Mucosa of rectum (tissue), 2 donors: ENCODE results near the gene SLC1A3.

Source experiments
- H3K27ac ChIP-seq, 2 donors: one replicate each; pipeline ENCODE4 v1.7.0; 2013; ENCODE audit warnings: inconsistent platforms in 2 of 2, low read depth in 2 of 2, low read length in 2 of 2
- H3K27me3 ChIP-seq, 2 donors: one replicate each; pipeline ENCODE4 v1.7.0; 2013; ENCODE audit warnings: low read length in 2 of 2; ENCODE audit not compliant: control insufficient read depth in 2 of 2, insufficient read depth in 2 of 2
- H3K36me3 ChIP-seq, 2 donors: one replicate each; pipeline ENCODE4 v1.7.0; 2013; ENCODE audit warnings: low read length in 2 of 2; ENCODE audit not compliant: control insufficient read depth in 2 of 2, insufficient read depth in 2 of 2
- H3K4me1 ChIP-seq, 2 donors: one replicate each; pipeline ENCODE4 v1.7.0; 2013; ENCODE audit warnings: low read length in 2 of 2, mild to moderate bottlenecking in 1 of 2; ENCODE audit not compliant: control insufficient read depth in 2 of 2, insufficient read depth in 2 of 2
- H3K4me3 ChIP-seq, 2 donors: one replicate each; pipeline ENCODE4 v1.7.0; 2013; ENCODE audit warnings: low read length in 2 of 2
- H3K9ac ChIP-seq, 2 donors: one replicate each; pipeline ENCODE4 v1.7.0; 2013; ENCODE audit warnings: low read length in 2 of 2, low read depth in 1 of 2, mild to moderate bottlenecking in 1 of 2
- H3K9me3 ChIP-seq, 2 donors: one replicate each; pipeline ENCODE4 v1.7.0; 2013; ENCODE audit warnings: low read length in 2 of 2; ENCODE audit not compliant: control insufficient read depth in 2 of 2
- donor health status: healthy.
- donor health status: Normal muscosa, but diverticular disease.

The SLC1A3 gene

DNA sequence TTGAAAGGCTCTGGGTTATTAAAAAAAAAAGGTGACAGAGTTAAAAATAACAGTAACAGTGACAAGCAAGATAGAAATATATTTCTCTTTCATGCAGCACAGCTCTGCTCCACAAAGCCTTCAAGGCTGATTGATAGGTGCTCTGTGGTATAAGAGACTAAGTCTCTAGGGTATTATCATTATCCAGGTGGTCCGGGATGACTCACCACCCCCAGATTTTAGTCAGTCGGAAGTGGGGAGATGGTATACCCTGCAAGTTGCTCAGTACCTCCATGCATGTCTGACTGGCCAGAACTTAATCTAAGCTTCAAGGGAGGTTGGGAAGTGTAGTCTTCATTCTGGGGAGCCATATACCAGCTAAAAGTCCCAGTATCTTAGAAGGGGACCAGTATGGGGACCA, 76.1 kb downstream of the SLC1A3 start:
- Histone ChIP-seq H3K4me1 (no peaks in the 10 kb centered on the region), H3K9ac (no peak overlapping the region), H3K4me3 (no peak overlapping the region), H3K36me3 (no peaks in the 10 kb centered on the region), H3K27ac (no peak overlapping the region), H3K27me3 (no peaks in the 10 kb centered on the region), H3K9me3 (no peaks in the 10 kb centered on the region)

DNA sequence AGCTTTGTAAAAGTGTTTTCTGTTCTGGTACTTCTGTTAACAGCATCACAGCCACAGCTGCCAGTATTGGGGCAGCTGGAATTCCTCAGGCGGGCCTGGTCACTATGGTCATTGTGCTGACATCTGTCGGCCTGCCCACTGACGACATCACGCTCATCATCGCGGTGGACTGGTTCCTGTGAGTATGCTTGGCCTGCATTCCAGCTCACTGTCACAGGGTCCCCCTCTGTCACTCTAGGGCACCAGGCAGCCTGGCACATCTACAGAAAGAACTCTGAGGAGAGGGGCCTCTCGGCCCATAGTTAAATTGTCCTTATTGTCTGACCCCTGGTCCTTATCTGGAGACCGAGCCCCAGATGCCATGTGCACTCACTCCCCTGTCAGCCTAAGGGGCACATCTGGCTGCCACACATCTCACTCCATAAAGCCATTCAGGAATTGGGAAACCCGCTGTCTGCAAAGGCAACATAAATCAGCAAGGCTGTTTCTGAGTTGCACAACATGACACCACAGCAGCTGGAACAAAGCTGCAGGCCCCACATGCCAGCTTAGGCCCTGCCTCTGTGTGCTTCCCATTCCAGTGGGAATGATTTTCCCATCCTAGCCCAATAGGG, 77.5 kb downstream of the SLC1A3 start:
- Histone ChIP-seq H3K4me1 (no peaks in the 10 kb centered on the region), H3K36me3 (no peaks in the 10 kb centered on the region), H3K9me3 (no peaks in the 10 kb centered on the region), H3K27ac (no peak overlapping the region), H3K27me3 (no peaks in the 10 kb centered on the region), H3K9ac (no peak overlapping the region), H3K4me3 (no peak overlapping the region)

DNA sequence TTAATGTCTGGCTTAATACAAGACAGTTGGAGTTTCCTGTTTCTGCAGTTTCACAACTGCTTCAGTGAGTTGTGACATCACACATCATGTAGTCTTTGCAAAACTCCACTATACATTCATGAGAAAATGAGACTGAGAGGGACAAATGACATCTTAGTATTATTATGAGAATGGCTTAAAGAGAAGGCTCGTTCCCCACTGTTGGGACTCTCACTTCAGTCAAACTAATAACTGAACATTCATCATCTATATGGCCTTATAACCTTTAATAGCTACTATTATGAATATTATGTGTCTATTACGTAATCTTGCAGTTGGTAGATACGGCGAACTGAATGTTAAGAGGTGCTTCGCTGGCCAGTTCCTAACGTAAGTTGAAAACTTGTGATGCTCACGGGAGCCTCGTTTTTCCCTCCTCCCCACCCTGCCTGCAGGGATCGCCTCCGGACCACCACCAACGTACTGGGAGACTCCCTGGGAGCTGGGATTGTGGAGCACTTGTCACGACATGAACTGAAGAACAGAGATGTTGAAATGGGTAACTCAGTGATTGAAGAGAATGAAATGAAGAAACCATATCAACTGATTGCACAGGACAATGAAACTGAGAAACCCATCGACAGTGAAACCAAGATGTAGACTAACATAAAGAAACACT, 79.4 kb downstream of the SLC1A3 start:
- H3K9ac ChIP-seq, result no peak overlapping the region
- no peak overlapping the region for H3K4me3 ChIP-seq
- H3K9me3 ChIP-seq, result no peaks in the 10 kb centered on the region
- peaks cover 3 to 5% of the 10 kb centered on the region in 2 donors for H3K4me1 ChIP-seq
- H3K27ac ChIP-seq, result no peak overlapping the region
- H3K27me3 ChIP-seq, result peaks cover 0 to 2% of the 10 kb centered on the region in 2 donors
- H3K36me3 ChIP-seq, result no peaks in the 10 kb centered on the region

DNA sequence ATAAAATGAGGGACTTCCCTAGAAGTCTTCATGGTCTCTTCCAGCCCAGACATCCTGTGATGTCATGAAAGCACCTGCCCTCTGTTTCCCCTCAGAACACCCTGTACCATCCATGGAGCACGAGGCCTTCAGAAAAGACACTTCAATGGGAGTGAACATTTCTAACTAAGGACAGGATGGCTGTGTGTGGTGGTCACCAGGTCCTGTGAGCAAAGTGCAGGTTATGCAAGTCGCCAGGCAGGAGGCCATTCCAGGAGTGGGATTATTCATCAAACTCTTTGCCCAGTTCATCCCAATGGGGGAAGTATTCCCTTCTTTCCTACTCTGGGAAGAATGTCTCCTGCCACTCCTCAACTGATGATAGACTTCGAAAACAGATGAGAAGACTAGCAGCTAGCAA, 80.5 kb downstream of the SLC1A3 start:
- Histone ChIP-seq H3K4me1 (peaks cover 3 to 5% of the 10 kb centered on the region in 2 donors), H3K9me3 (no peaks in the 10 kb centered on the region), H3K27ac (no peak overlapping the region), H3K36me3 (no peaks in the 10 kb centered on the region), H3K9ac (no peak overlapping the region), H3K27me3 (peaks cover 0 to 2% of the 10 kb centered on the region in 2 donors), H3K4me3 (no peak overlapping the region)

DNA sequence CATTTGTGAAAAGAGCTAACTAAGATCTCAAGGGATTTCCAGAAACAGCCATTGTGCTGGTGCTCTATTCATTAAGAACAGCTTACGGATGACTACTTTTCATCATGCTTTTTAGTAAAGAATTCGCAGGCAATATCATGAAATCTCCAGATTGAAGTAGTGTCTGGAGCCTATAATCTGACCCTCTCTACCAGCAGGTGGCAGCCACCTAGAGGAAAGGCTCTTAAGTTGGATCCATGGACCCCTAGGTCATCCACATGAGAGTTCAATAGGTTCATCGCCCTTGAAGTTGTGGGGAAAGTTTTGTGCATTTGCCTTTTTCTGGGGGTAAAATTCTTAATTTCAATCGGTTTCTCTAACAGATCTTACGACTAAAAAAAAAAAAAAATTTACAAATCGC, 82.3 kb downstream of the SLC1A3 start:
- peaks cover 3 to 5% of the 10 kb centered on the region in 2 donors for H3K4me1 ChIP-seq
- no peak overlapping the region for H3K9ac ChIP-seq
- H3K36me3 ChIP-seq, result no peaks in the 10 kb centered on the region
- peaks cover 0 to 2% of the 10 kb centered on the region in 2 donors for H3K27me3 ChIP-seq
- H3K4me3 ChIP-seq, result no peak overlapping the region
- H3K9me3 ChIP-seq, result no peaks in the 10 kb centered on the region
- H3K27ac ChIP-seq, result no peak overlapping the region

DNA sequence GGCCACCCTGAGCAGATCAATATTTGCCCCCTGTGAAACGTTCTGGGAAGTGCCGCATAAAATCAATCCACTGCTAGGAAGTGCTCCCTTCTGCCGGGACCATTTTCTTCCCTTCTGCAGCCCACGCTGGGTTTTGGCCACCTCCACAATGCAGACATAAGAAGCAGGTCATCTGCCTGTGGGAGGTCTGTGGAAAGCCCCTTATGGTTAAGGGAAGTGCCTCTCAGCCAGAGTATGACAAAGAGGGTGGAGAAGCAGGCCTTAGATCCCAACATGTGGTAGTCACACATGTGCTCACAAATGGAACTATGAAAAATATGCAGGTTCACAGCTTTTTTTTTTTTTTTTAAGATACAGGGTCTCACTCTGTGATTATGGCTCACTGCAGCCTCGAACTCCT, 82.8 kb downstream of the SLC1A3 start:
- peaks cover 0 to 2% of the 10 kb centered on the region in 2 donors for H3K27me3 ChIP-seq
- no peaks in the 10 kb centered on the region for H3K36me3 ChIP-seq
- H3K4me1 ChIP-seq, result peaks cover 3 to 5% of the 10 kb centered on the region in 2 donors
- no peak overlapping the region for H3K27ac ChIP-seq
- H3K4me3 ChIP-seq, result no peak overlapping the region
- no peaks in the 10 kb centered on the region for H3K9me3 ChIP-seq
- H3K9ac ChIP-seq, result no peak overlapping the region

DNA sequence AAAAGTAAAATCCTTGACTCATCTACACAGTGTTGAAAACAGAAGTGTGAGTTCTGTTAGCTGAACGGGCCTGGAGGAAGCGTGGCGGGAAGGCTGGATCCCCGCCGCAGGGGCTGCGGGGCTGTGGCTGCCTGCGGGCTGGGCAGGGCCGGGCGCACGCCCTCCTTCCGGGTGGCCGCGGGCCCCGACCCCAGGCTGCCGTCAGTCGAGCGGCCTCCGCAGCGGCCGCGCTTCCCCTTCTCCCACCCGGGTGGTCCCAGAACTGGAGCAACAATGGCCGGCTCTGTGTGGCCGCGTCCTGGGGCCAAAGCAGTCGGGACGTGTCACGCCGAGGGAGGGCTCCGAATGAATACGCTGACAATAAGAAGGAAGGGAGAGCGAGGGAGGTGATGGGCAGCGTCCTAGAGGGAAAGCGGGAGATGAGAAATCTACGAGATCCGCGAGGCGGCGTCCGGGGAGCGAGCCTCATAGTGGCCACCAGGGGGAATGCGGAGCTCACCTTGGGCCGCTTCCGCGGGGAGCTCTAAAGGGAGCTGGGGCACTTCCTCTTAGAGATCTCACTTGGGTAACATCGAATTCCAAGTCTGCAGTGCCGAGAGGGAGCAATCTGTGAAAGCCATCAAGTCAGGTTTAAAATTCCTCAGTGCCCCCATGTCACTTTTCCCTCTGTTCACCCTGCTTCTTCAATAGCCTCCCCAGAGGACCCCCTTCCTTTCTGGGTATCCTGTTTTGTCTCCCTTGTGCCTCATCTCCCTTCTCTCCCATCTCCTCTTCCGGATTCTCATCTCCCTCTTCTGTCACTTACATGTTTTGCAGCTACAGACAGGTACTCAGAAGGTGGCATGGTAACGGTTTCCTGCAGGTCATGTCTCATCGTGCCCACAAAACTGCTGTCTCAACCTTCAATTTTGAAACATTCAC, 83.9 kb downstream of the SLC1A3 start:
- Histone ChIP-seq H3K9me3 (no peaks in the 10 kb centered on the region), H3K9ac (peak overlapping the region; percentile 10 to 46)

DNA sequence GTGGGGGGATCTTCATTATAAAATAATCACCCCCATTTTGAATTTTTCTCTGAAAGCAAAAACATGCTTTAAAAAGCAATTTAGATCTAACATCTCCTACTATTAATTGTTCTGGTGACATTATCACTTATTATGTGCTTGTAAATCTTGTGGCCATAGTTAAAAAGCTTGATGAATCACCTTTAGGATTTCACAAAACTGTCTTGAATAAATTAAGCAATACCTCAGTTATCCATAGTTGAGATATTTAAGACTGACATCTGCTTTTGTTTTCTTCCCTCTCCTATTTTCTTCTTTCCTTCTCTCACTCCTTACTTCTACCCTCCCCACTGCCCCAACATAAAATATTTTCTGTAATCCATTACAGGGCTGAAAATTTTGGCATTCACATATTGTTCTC, 84.8 kb downstream of the SLC1A3 start:
- Histone ChIP-seq H3K9ac (no peak overlapping the region), H3K27ac (no peak overlapping the region), H3K9me3 (no peaks in the 10 kb centered on the region), H3K27me3 (peaks cover 0 to 4% of the 10 kb centered on the region in 2 donors), H3K4me3 (no peak overlapping the region), H3K4me1 (peaks cover 3 to 5% of the 10 kb centered on the region in 2 donors), H3K36me3 (no peaks in the 10 kb centered on the region)

More for the DNA sequence above, 83.9 kb downstream of the SLC1A3 start:
- Histone ChIP-seq H3K4me3 (peak overlapping the region; percentile 59 to 73), H3K4me1 (peaks cover 3 to 5% of the 10 kb centered on the region in 2 donors), H3K36me3 (no peaks in the 10 kb centered on the region), H3K27ac (peak overlapping the region; percentile 9 to 41), H3K27me3 (peaks cover 0 to 2% of the 10 kb centered on the region in 2 donors)

DNA sequence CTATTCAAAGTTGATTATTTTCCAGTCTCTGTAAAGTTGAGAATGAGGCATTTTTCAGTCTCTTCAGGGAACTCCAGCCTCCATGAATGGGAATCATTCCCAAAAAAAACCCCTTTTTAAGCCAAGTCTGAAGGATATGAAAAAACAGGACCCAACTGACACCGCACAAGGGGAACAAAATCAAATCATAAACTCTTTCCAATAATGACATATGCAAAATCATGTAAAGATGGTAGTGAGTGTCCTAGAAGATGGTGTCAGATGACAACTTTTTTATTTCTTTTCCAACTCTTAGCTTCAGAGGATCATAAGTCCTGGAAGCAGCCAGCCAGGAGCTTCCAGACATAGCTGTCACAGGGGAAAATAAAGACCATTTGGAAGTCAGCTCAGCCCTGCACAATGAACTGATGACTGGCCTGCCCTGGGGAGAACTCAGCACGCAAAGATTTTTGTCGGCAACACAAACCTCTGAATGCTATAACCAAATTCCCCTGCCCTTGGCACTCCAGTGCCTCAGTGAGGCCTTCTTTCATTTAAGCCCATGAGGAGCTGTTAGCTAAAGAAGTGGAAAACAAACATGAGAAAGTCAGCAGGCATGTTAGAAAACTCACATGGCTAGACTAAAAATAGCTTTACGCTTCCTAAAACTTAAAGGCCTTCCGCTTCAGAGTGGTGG, 85.4 kb downstream of the SLC1A3 start:
- peaks cover 3 to 5% of the 10 kb centered on the region in 2 donors for H3K4me1 ChIP-seq
- no peak overlapping the region for H3K27ac ChIP-seq

More for the DNA sequence above, 85.4 kb downstream of the SLC1A3 start:
- Histone ChIP-seq H3K9me3 (no peaks in the 10 kb centered on the region), H3K9ac (no peak overlapping the region), H3K36me3 (no peaks in the 10 kb centered on the region), H3K27me3 (peaks cover 0 to 4% of the 10 kb centered on the region in 2 donors), H3K4me3 (no peak overlapping the region)
